ENCODE measurements around the gene ZNF362.

The ZNF362 gene

GRCh38 chr1:33349081-33349759 is 92.9 kb downstream of the ZNF362 start:
- no peak for FAIRE-seq

- FAIRE-seq = no peak
These were observed 93.7 kb downstream of the ZNF362 start for GRCh38 chr1:33349778-33350610.
